ENCODE measurements around the gene PIGQ.
"Not testable (repeated sequence)": the region's sequence is repeated elsewhere in the genome, so short reads cannot be mapped to it uniquely, and the experiment has no call there.

Gene PIGQ

GRCh38 chr16:586047-586644 lies 16.4 kb downstream of the PIGQ start:
- no peak for DNase-seq (ENCODE audit: low read depth, low spot score)

GRCh38 chr16:586645-587590 lies 17.1 kb downstream of the PIGQ start:
- no peak for DNase-seq (ENCODE audit: low read depth, low spot score)

- DNase-seq (ENCODE audit: low read depth, low spot score), result no peak
Measured at GRCh38 chr16:588639-588888, 18.8 kb downstream of the PIGQ start.

GRCh38 chr16:588889-589657 lies 19.3 kb downstream of the PIGQ start:
- no peak for DNase-seq (ENCODE audit: low read depth, low spot score)

- no peak for DNase-seq (ENCODE audit: low read depth, low spot score)
Measured at GRCh38 chr16:589658-590187, 20.0 kb downstream of the PIGQ start, which contains the start of gene RAB40C. Gene RAB40C, plus strand, starts transcription at chr16:590066. Its CDS starts 226 bp downstream, at chr16:590292.

GRCh38 chr16:590188-590814 lies 20.5 kb downstream of the PIGQ start:
- no peak for DNase-seq (ENCODE audit: low read depth, low spot score)

- DNase-seq (ENCODE audit: low read depth, low spot score), result no peak
Measured at GRCh38 chr16:590815-591200, 21.0 kb downstream of the PIGQ start.

GRCh38 chr16:591231-591630 lies 21.5 kb downstream of the PIGQ start:
- DNase-seq (ENCODE audit: low read depth, low spot score), result no peak

GRCh38 chr16:591892-592517 lies 22.2 kb downstream of the PIGQ start:
- DNase-seq (ENCODE audit: low read depth, low spot score), result no peak

- DNase-seq (ENCODE audit: low read depth, low spot score), result no peak
Measured at GRCh38 chr16:592518-593306, 22.9 kb downstream of the PIGQ start.

GRCh38 chr16:593406-593805 lies 23.6 kb downstream of the PIGQ start:
- no peak for DNase-seq (ENCODE audit: low read depth, low spot score)

GRCh38 chr16:593807-594206 lies 24.0 kb downstream of the PIGQ start:
- no peak for DNase-seq (ENCODE audit: low read depth, low spot score)

GRCh38 chr16:595094-595528 lies 25.3 kb downstream of the PIGQ start:
- no peak for DNase-seq (ENCODE audit: low read depth, low spot score)

GRCh38 chr16:595942-596735 lies 26.4 kb downstream of the PIGQ start:
- DNase-seq (ENCODE audit: low read depth, low spot score), result no peak

- DNase-seq (ENCODE audit: low read depth, low spot score), result no peak
Measured at GRCh38 chr16:596736-597060, 26.9 kb downstream of the PIGQ start.

GRCh38 chr16:597655-598054 lies 27.9 kb downstream of the PIGQ start:
- not testable (repeated sequence) for DNase-seq (ENCODE audit: low read depth, low spot score)

- no peak for DNase-seq (ENCODE audit: low read depth, low spot score)
Measured at GRCh38 chr16:598823-599739, 29.3 kb downstream of the PIGQ start.

- no peak for DNase-seq (ENCODE audit: low read depth, low spot score)
Measured at GRCh38 chr16:600781-601180, 31.0 kb downstream of the PIGQ start.

- no peak for DNase-seq (ENCODE audit: low read depth, low spot score)
Measured at GRCh38 chr16:603933-604332, 34.2 kb downstream of the PIGQ start.

Data from iPS DF 19.7 (cell line).